NAMALWA (cell line): ENCODE data around the gene MST1.
A peak's percentile ranks its signal among the peaks of the same experiment; 100 is the strongest.

Experiments
- DNase-seq: peaks from one replicate; pipeline ENCODE4 v3.0.0-alpha.2; 2015; ENCODE audit warnings: low spot score

Gene MST1

DNA sequence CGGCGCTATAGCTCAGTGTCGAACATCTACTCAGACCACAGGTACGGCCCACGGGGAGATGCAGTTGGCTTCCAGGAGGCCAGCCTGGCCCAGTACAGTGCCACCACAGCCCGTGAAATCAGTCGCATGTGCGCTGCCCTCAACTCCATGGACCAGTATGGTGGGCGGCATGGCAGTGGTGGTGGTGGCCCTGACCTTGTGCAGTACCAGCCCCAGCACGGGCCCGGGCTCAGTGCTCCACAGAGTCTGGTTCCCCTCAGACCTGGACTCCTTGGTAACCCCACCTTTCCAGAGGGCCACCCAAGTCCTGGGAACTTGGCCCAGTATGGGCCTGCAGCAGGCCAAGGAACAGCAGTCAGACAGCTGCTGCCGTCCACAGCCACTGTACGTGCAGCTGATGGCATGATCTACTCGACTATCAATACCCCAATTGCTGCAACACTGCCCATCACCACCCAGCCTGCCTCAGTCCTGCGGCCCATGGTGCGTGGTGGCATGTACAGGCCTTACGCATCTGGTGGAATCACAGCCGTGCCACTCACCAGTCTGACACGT, 33.5 kb downstream of the MST1 start:
- DNase-seq, result no peak

DNA sequence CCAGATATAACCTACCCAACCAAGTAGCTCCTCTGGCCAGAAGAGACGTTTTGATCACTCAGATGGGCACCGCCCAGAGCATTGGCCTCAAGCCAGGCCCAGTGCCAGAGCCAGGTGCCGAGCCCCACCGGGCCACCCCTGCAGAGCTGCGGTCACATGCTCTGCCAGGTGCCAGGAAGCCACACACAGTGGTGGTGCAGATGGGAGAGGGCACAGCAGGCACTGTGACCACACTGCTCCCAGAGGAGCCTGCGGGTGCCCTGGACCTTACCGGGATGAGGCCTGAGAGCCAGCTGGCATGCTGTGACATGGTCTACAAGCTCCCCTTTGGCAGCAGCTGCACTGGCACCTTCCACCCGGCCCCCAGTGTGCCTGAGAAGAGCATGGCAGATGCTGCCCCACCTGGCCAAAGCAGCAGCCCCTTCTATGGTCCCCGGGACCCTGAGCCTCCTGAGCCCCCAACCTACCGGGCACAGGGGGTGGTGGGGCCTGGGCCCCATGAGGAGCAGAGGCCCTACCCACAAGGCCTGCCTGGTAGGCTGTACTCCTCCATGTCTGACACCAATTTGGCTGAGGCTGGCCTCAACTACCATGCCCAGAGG, 34.2 kb downstream of the MST1 start:
- DNase-seq, result peak; percentile 21

DNA sequence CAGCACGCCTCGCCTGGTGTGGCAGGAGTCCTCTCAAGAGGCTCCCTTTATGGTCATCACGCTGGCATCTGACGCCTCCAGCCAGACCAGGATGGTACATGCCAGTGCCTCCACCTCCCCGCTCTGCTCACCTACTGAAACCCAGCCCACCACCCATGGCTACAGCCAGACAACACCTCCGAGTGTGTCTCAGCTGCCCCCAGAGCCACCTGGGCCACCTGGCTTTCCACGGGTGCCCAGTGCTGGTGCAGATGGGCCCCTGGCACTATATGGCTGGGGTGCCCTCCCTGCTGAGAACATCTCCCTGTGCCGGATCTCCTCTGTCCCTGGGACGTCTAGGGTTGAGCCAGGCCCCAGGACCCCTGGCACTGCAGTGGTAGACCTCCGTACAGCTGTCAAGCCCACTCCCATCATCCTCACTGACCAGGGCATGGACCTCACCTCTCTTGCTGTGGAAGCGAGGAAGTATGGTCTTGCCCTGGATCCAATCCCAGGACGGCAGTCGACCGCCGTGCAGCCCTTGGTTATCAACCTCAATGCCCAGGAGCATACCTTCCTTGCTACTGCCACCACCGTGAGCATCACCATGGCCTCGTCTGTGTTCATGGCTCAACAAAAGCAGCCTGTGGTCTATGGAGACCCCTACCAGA, 35.0 kb downstream of the MST1 start:
- DNase-seq, result no peak

DNA sequence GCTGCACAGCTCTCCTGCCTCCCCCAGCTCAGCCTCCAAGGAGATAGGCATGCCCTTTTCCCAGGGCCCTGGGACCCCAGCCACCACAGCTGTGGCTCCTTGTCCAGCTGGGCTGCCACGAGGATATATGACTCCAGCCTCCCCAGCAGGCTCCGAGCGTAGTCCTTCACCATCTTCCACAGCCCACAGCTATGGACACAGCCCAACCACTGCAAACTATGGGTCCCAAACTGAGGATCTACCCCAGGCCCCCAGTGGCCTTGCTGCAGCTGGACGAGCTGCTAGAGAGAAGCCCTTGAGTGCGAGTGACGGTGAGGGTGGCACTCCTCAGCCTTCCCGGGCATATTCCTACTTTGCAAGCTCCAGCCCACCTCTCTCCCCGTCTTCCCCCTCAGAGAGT, 35.7 kb downstream of the MST1 start:
- no peak for DNase-seq

DNA sequence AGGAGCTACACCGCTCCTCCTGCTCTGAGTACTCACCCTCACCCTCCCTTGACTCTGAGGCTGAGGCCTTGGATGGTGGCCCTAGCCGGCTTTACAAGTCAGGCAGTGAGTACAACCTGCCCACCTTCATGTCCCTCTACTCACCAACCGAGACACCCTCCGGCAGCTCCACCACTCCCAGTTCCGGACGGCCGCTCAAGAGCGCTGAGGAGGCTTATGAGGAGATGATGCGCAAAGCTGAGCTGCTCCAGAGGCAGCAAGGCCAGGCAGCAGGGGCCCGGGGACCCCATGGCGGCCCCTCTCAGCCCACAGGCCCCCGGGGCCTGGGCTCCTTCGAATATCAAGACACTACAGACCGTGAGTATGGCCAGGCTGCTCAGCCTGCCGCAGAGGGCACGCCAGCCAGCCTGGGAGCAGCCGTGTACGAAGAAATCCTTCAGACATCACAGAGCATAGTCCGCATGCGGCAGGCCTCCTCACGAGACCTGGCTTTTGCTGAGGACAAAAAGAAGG, 36.3 kb downstream of the MST1 start:
- no peak for DNase-seq

DNA sequence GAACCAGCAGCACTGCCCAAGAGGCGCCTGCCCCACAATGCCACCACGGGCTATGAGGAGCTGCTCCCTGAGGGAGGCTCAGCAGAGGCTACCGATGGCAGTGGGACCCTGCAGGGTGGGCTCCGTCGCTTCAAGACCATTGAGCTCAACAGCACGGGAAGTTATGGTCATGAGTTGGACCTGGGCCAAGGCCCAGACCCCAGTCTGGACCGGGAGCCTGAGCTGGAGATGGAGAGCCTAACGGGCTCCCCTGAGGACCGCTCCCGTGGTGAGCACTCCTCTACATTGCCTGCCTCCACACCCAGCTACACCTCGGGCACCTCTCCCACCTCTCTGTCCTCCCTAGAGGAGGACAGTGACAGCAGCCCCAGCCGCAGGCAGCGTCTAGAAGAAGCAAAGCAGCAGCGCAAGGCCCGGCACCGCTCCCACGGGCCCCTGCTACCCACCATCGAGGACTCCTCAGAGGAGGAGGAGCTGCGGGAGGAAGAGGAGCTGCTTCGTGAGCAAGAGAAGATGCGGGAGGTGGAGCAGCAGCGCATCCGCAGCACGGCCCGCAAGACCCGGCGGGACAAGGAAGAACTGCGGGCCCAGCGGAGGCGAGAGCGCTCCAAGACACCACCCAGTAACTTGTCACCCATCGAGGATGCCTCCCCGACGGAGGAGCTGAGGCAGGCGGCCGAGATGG, 36.9 kb downstream of the MST1 start:
- DNase-seq, result no peak

DNA sequence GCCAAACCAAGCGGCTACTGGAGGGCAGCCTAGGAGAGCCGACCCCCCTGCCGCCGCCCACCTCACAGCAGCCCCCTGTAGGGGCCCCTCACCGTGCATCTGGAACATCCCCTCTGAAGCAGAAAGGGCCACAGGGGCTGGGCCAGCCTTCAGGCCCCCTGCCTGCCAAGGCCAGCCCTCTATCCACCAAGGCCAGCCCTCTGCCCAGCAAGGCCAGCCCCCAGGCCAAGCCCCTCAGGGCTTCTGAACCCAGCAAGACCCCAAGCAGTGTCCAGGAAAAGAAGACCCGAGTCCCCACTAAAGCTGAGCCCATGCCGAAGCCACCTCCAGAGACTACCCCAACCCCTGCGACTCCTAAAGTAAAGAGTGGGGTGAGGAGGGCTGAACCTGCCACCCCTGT, 38.6 kb downstream of the MST1 start:
- DNase-seq, result no peak

DNA sequence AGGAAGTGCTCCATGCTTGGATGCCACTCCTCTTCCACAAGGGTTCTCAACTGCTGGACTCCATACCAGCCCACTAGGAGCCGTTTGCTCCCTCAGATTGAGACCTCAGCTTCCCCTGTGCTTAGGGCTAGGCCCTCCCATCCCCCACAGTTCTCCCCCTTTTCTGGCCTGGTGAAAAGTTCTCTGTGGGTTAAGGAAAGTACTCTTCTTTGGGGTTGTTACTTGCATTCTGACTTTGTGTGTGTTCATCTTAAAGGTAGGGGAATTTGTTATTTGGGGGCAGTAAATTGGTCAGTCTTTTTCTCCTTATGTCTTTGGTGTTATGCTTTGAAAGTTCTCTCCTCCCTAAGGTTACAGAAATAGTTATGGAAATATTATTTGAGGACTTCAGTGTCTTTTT, 39.1 kb downstream of the MST1 start:
- no peak for DNase-seq

DNA sequence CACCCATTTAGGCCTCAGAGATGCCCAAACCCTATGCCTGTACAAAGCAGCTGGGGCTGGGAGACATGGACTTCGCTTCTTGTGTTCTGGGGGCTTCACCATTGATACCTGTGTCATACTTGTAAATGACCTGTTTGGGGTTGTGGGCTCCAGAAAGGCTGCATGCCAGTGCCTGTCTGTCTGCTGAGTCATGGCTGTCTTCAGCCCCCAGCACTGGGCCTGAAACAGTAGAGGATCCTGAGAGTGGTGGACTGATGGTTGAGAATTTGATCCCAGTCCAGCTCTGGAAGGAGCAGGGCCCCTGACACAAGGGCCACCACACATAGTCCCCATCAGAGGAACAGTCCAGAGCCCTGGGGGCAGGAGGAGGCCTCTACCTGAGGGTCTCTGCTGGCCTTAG, 39.7 kb downstream of the MST1 start:
- DNase-seq, result no peak

DNA sequence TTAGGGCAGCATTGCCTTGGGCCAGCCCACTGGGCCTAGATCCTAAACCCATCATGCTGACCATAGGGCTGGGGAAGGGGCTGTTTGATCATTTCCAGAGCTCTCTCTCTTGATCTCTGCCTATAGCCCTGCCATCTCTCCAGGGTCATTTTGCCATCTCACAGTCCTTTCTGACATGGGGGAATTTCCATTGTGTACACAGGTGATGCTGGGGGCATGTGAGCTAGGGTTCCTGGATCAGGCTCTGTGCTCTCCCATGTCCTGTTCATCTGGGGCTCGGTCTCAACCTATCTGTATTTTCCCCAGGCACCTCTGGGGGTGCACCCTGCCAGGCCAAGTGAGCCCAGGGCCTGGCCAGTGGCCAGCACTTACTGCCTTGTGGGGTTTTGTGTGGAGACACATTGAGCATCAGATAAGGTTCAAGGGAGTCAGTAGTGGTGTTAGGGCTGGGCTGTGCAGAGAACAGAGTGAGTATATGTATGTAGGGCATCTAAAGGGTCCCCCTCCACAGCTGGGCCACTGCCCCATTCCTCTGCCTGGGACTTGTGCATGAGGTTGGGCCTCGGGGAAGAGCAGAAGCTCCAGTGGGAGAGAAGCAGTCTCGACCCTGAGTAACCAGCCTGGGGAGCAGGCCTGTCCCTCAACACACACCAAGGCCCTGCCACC, 40.8 kb downstream of the MST1 start:
- no peak for DNase-seq

DNA sequence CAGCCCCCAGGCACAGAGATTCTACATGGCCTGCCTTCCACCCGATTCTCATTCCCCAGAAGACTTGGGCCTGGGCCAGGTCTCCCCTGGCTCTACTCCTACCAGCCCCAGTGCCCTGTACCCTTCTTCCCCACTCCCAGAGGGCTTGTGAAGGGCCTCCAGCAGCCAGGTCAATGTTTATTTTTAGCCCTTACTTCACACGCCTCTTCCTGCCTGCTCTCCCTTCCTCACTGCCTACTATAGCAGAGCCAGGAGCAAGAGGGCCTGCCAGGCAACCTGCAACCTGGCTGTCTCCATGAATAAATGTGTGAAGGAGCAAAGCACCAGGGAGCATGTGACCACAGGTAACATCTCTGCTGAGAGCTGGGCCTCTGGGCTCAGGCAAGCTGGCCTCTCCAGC, 41.5 kb downstream of the MST1 start:
- DNase-seq, result no peak

DNA sequence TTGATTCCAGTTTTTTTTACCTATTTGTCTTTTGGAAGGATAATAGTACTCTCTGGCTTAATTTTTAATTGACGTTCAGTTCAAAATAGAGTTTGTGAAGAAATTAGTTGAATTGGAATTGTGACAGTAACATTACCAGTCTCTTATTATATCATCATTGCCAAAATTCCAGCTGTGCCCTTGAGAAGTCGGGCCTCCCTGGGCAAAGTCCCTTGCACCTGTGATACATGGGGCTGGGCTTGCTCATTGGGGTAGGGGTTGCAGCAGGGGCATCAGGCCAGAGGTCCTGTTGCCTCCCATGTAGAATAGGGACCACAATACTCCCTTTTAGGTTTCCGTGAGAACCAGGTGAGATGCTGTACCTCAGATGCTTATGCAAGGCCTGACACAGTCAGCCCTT, 43.0 kb downstream of the MST1 start:
- DNase-seq, result no peak

DNA sequence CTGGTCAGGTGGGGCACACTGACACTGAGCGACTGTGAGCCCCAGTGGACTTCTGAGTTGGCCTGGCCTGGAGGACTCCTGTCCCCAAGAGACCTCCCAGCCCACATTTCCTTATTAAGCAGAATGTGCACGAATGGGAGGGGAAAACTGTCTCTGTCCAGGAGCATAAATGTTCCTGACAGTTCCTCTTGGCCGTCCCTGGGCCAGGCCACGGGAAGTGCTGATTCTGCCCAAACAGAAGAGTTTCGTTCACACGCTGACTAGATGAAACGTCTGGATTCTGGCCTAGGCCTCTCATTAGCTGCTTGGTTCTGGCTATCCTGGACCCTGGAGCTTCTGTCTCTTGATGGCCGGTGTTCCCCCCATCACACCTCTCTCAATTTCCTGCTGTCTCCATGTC, 44.6 kb downstream of the MST1 start:
- no peak for DNase-seq

DNA sequence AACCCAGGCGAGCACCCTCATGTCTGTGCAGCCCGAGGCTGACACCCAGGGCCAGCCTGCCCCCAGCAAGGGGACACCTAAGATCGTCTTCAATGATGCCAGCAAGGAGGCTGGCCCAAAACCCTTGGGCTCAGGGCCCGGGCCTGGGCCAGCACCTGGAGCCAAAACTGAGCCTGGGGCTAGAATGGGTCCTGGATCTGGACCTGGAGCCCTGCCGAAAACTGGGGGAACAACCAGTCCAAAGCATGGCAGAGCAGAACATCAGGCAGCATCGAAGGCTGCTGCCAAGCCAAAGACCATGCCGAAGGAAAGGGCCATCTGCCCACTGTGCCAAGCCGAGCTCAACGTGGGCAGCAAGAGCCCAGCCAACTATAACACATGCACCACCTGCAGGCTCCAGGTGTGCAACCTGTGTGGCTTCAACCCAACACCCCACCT, 46.5 kb downstream of the MST1 start:
- no peak for DNase-seq

DNA sequence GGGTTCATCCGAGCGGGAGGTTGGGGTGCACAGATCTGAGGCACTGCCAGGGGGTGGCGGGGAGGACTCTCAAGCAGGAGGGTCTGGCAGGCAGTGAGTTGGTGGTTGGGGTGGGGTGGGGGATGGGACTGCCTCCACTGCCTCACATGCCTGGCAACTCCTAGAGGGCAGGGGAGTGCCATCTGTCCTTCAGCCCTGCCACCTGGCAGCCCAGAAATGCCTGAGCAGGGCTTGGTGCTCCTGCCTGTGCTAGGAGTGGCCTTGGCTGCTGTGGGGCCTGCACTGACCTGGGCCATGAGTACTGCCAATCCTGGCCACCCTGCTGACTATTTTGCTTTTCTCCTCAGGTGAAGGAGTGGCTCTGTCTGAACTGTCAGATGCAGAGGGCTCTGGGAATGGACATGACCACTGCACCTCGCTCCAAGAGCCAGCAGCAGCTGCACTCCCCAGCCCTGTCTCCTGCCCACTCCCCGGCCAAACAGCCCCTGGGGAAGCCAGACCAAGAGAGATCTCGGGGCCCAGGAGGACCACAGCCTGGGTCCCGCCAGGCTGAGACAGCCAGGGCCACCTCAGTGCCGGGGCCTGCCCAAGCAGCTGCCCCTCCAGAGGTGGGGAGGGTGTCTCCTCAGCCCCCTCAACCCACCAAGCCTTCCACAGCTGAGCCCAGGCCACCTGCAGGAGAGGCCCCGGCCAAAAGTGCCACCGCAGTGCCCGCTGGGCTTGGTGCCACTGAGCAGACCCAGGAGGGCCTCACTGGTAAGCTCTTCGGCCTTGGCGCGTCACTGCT, 47.2 kb downstream of the MST1 start:
- DNase-seq, result no peak

DNA sequence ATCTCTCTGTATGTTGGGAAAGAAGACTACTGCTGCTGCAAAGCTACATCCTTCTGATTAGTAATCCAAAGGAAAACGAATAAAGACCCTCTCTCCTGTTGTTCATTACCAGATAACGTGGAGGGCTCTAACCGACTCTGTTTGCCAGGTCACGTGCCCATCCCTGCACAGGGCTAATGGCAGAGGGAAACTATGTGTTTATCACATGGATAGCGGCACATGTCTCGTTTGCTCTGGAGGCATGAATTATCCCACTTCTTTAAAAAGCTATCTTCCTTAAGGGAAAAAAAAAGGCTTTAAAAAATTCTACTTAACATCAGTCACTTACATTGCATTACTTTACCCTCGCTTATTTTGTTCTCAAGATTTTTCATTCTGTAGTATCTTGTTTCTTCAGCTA, 48.0 kb downstream of the MST1 start:
- DNase-seq, result no peak

DNA sequence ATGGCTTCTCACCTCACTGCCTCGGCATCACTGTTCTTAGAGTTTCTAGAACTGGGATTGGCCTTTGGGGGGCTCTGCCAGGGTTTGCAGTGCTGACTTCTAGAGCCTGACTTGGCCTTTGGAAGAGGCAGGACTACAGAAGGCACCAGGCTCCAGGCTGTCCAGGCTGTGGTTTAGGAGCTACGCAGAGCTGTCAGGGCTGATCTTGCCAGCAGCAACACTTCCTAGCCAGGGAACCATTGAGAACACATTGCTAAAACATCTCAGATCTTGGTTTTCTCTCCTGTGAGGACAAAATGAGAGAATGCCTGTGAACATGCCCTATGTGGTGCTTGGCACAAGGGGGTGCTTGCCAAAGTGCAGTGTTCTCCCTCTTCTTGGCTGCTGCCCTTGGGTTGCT, 49.7 kb downstream of the MST1 start:
- no peak for DNase-seq

DNA sequence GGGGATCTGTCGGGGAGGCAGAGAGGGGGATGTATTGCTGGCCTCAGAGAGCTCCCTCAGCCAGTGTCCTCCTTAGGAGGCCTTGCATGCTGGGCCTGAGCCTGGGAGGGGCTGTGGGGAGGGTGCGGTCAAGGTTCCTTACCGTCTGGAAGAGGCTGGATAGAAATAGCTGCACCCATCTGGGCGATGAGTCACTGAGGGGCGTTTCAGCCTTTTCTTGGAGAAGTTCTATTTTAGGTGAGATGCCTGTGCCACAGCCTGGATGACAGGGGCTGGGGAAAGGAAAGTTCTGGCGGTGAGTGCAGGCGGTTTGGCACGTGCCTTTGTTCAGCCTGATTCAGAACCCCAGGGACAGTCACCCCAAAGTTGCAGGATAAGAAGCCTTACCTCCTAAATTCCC, 50.8 kb downstream of the MST1 start:
- no peak for DNase-seq

DNA sequence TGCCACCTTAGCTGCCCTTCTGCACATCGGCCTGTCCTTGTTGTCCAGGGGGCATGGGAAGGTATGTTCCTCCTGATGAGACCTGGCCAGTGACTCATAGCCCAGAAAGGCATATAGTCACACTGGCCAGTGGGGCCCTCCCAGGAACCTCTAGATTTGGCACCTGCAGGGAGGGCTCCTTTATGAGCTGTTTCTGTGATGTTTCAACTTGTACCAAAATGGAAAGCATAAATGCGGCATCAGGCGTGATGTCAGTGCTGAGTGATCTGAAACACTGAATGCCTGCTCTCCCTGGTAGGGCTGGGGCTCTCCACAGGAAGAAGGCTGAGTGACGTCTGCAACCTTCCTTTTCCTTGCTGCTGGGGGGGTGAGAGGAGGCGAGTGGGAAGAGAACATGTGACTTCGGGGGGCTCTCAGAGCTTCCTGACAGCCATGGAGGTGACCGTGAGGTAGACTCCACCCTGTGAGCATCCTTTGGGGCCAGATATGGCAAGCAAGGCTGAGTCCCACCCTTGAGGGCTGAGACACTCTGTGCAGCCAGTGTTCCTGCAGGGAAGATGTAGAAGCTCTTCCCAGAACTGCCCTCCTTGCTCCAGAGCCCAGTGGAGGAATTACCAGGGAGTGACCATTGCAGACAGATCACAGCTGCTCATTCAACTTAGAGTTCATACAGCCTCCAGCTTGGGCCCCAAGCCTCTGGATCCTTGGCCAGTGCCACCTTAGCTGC, 52.2 kb downstream of the MST1 start:
- no peak for DNase-seq

DNA sequence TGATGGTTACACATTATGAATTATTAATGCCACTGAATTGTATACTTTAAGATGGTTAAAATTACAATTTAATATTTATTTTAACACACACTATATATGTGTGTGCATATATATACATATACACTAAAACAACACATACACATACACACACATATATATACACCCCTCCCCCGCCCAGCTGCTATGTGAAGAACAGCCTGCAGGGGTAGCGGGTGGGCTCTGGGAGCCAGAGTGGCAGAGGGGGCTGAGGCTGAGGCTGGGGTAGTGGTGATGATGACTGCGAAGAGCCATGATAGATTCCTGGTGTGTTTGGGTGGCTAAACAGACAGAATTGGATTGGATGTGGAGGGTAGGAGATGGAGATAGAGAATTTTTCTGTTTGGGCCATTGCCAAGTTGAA, 54.5 kb downstream of the MST1 start:
- no peak for DNase-seq
